ENCODE measurements around the gene PLCB4. TPM values are rescaled to one million over a fixed set of nuclear protein-coding genes. Genes with fewer than 3 reads are reported as not detected.

PLCB4 gene
- total RNA-seq, 1 donor from 2014 or later = 6.6 TPM

- ATAC-seq = no peak
- H3K36me3 ChIP-seq = peaks cover 5% of the 10 kb centered on the region
- H3K9me3 ChIP-seq = no peaks in the 10 kb centered on the region
- H3K4me3 ChIP-seq = no peak overlapping the region
- peaks cover 15% of the 10 kb centered on the region for H3K4me1 ChIP-seq
- TF ChIP-seq, protein P1, sequence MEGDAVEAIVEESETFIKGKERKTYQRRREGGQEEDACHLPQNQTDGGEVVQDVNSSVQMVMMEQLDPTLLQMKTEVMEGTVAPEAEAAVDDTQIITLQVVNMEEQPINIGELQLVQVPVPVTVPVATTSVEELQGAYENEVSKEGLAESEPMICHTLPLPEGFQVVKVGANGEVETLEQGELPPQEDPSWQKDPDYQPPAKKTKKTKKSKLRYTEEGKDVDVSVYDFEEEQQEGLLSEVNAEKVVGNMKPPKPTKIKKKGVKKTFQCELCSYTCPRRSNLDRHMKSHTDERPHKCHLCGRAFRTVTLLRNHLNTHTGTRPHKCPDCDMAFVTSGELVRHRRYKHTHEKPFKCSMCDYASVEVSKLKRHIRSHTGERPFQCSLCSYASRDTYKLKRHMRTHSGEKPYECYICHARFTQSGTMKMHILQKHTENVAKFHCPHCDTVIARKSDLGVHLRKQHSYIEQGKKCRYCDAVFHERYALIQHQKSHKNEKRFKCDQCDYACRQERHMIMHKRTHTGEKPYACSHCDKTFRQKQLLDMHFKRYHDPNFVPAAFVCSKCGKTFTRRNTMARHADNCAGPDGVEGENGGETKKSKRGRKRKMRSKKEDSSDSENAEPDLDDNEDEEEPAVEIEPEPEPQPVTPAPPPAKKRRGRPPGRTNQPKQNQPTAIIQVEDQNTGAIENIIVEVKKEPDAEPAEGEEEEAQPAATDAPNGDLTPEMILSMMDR (IDR thresholded peaks at IDR 0.05) = no peak
- DNase-seq = no peak
- no peaks in the 10 kb centered on the region for H3K27me3 ChIP-seq (ENCODE audit: low read depth)
- intact Hi-C loops (cut with DNase I) = no loop called here
- H3K27ac ChIP-seq = no peak overlapping the region
Measured at GRCh38 chr20:9388813-9389161, 319.9 kb downstream of the PLCB4 start.

GRCh38 chr20:9389346-9389745 is 320.5 kb downstream of the PLCB4 start:
- Histone ChIP-seq H3K27ac (no peak overlapping the region), H3K27me3 (ENCODE audit: low read depth) (no peaks in the 10 kb centered on the region)
- DNase-seq = no peak

GRCh38 chr20:9390441-9390840 is 321.6 kb downstream of the PLCB4 start:
- DNase-seq (no peak), ATAC-seq (no peak)
- Histone ChIP-seq H3K27me3 (ENCODE audit: low read depth) (no peaks in the 10 kb centered on the region), H3K9me3 (no peaks in the 10 kb centered on the region), H3K36me3 (no peaks in the 10 kb centered on the region), H3K4me1 (peaks cover 15% of the 10 kb centered on the region), H3K4me3 (no peak overlapping the region), H3K27ac (no peak overlapping the region)
- TF ChIP-seq, protein P1 (IDR thresholded peaks at IDR 0.05) = no peak
- intact Hi-C loops (cut with DNase I) = no loop called here

More at GRCh38 chr20:9389346-9389745, 320.5 kb downstream of the PLCB4 start:
- intact Hi-C loops (cut with DNase I) = no loop called here
- TF ChIP-seq, protein P1 (IDR thresholded peaks at IDR 0.05) = no peak
- H3K4me3 ChIP-seq = no peak overlapping the region
- no peaks in the 10 kb centered on the region for H3K9me3 ChIP-seq
- H3K36me3 ChIP-seq = no peaks in the 10 kb centered on the region
- H3K4me1 ChIP-seq = peaks cover 15% of the 10 kb centered on the region
- ATAC-seq = no peak

- intact Hi-C loops (cut with DNase I) = no loop called here
- DNase-seq = peak; percentile 80
Measured at GRCh38 chr20:9392892-9393857, 324.3 kb downstream of the PLCB4 start.

GRCh38 chr20:9395971-9396370 is 327.1 kb downstream of the PLCB4 start:
- Histone ChIP-seq H3K27ac (no peak overlapping the region), H3K4me1 (peaks cover 15% of the 10 kb centered on the region), H3K36me3 (no peaks in the 10 kb centered on the region), H3K9me3 (no peaks in the 10 kb centered on the region), H3K4me3 (no peak overlapping the region), H3K27me3 (ENCODE audit: low read depth) (no peaks in the 10 kb centered on the region)
- DNase-seq (no peak), ATAC-seq (no peak)
- intact Hi-C loops (cut with DNase I) = no loop called here
- TF ChIP-seq, protein P1 (IDR thresholded peaks at IDR 0.05) = no peak

More at GRCh38 chr20:9392892-9393857, 324.3 kb downstream of the PLCB4 start:
- TF ChIP-seq, protein P1 (IDR thresholded peaks at IDR 0.05) = peak; percentile 78
- Histone ChIP-seq H3K4me3 (no peak overlapping the region), H3K27ac (no peak overlapping the region), H3K9me3 (no peaks in the 10 kb centered on the region), H3K36me3 (no peaks in the 10 kb centered on the region), H3K27me3 (ENCODE audit: low read depth) (no peaks in the 10 kb centered on the region), H3K4me1 (peaks cover 15% of the 10 kb centered on the region)
- peak; percentile 91 to 92 for ATAC-seq

Measured in lower lobe of right lung (tissue), 2 donors.